ENCODE measurements around the gene OR2T34. TPM values are rescaled to one million over a fixed set of nuclear protein-coding genes. Genes with fewer than 3 reads are reported as not detected.

OR2T34 gene
- total RNA-seq, 4 donors from 2014 or later: 1.1 to 2.0 TPM; not detected in 2

GRCh38 chr1:248613742-248614141 lies 39.2 kb upstream of the OR2T34 start:
- 64% methylated on average over 1 of the region's 1 CpG for WGBS

GRCh38 chr1:248611883-248612414 lies 37.4 kb upstream of the OR2T34 start:
- H3K9me3 ChIP-seq: no peaks in the 10 kb centered on the region

More at GRCh38 chr1:248613742-248614141, 39.2 kb upstream of the OR2T34 start:
- H3K36me3 ChIP-seq: no peaks in the 10 kb centered on the region
- TF ChIP-seq EP300 (IDR thresholded peaks at IDR 0.05) (no peak), CTCF (IDR thresholded peaks at IDR 0.05) (no peak), POLR2A (IDR thresholded peaks at IDR 0.05) (no peak), POLR2AphosphoS5 (IDR thresholded peaks at IDR 0.05) (no peak)
- DNase-seq (ENCODE audit: low spot score in 2 of 2): no peak
- no peaks in the 10 kb centered on the region for H3K4me1 ChIP-seq
- H3K27ac ChIP-seq: no peak overlapping the region
- no peak overlapping the region for H3K4me3 ChIP-seq
- H3K9me3 ChIP-seq: no peaks in the 10 kb centered on the region
- H3K27me3 ChIP-seq: no peaks in the 10 kb centered on the region

GRCh38 chr1:248610301-248610700 lies 35.7 kb upstream of the OR2T34 start:
- WGBS: 47% methylated on average over 3 of the region's 3 CpGs
- TF ChIP-seq EP300 (IDR thresholded peaks at IDR 0.05) (no peak), POLR2A (IDR thresholded peaks at IDR 0.05) (no peak), POLR2AphosphoS5 (IDR thresholded peaks at IDR 0.05) (no peak), CTCF (IDR thresholded peaks at IDR 0.05) (no peak)
- Histone ChIP-seq H3K9me3 (no peaks in the 10 kb centered on the region), H3K4me1 (no peaks in the 10 kb centered on the region), H3K36me3 (no peaks in the 10 kb centered on the region), H3K27ac (no peak overlapping the region), H3K4me3 (no peak overlapping the region), H3K27me3 (no peaks in the 10 kb centered on the region)
- DNase-seq (ENCODE audit: low spot score in 2 of 2): no peak

More at GRCh38 chr1:248611883-248612414, 37.4 kb upstream of the OR2T34 start:
- Histone ChIP-seq H3K27ac (no peak overlapping the region), H3K4me3 (no peak overlapping the region), H3K4me1 (no peaks in the 10 kb centered on the region), H3K36me3 (no peaks in the 10 kb centered on the region), H3K27me3 (no peaks in the 10 kb centered on the region)
- no peak for DNase-seq (ENCODE audit: low spot score in 2 of 2)
- TF ChIP-seq POLR2A (IDR thresholded peaks at IDR 0.05) (no peak), CTCF (IDR thresholded peaks at IDR 0.05) (no peak), EP300 (IDR thresholded peaks at IDR 0.05) (no peak), POLR2AphosphoS5 (IDR thresholded peaks at IDR 0.05) (no peak)
- 86% methylated on average over 4 of the region's 4 CpGs for WGBS

- Histone ChIP-seq H3K36me3 (no peaks in the 10 kb centered on the region), H3K27ac (no peak overlapping the region), H3K27me3 (no peaks in the 10 kb centered on the region), H3K4me1 (no peaks in the 10 kb centered on the region), H3K9me3 (no peaks in the 10 kb centered on the region), H3K4me3 (no peak overlapping the region)
- no peak for DNase-seq (ENCODE audit: low spot score in 2 of 2)
- 78% methylated on average over 8 of the region's 8 CpGs for WGBS
- no peak for TF ChIP-seq EP300 (IDR thresholded peaks at IDR 0.05)
- no peak for TF ChIP-seq CTCF (IDR thresholded peaks at IDR 0.05)
- TF ChIP-seq POLR2A (IDR thresholded peaks at IDR 0.05): no peak
- no peak for TF ChIP-seq POLR2AphosphoS5 (IDR thresholded peaks at IDR 0.05)
Measured at GRCh38 chr1:248599396-248599795, 24.8 kb upstream of the OR2T34 start.

- TF ChIP-seq CTCF (IDR thresholded peaks at IDR 0.05) (no peak), POLR2AphosphoS5 (IDR thresholded peaks at IDR 0.05) (no peak), POLR2A (IDR thresholded peaks at IDR 0.05) (no peak), EP300 (IDR thresholded peaks at IDR 0.05) (no peak)
- no peak within 1 kb of the TSS for H3K27ac ChIP-seq
Measured at GRCh38 chr1:248597589-248597988, 23.0 kb upstream of the OR2T34 start, which contains the start of gene OR2T10. Gene OR2T10, minus strand, starts transcription at chr1:248597700. Its CDS starts 3,932 bp downstream, at chr1:248593768.

More at GRCh38 chr1:248597589-248597988, 23.0 kb upstream of the OR2T34 start, which contains the start of gene OR2T10:
- WGBS: 76% methylated on average over 6 of the region's 6 CpGs
- Histone ChIP-seq H3K4me3 (no peak within 1 kb of the TSS), H3K36me3 (no peaks in the 10 kb centered on the region), H3K4me1 (no peaks in the 10 kb centered on the region), H3K9me3 (no peaks in the 10 kb centered on the region), H3K27me3 (no peaks in the 10 kb centered on the region)
- no peak for DNase-seq (ENCODE audit: low spot score in 2 of 2)

Data from suprapubic skin (tissue), 4 donors.